Osteocyte (in vitro differentiated cells): ENCODE results near the gene CARD11. TPM values are rescaled to one million over a fixed set of nuclear protein-coding genes. Genes with fewer than 3 reads are reported as not detected.
"Not testable (repeated sequence)": the region's sequence is repeated elsewhere in the genome, so short reads cannot be mapped to it uniquely, and the experiment has no call there.

ENCODE experiments used
- DNase-seq: peaks from one replicate; pipeline ENCODE4 v3.0.0; 2021; ENCODE audit warnings: mixed read lengths; ENCODE audit not compliant: unreplicated experiment; ENCODE audit errors: extremely low spot score
- H3K27ac Mint-ChIP-seq: one replicate; pipeline ENCODE4 v1.8.0; 2021; ENCODE audit warnings: mild to moderate bottlenecking, mixed read lengths; ENCODE audit not compliant: unreplicated experiment
- H3K27me3 Mint-ChIP-seq: one replicate; pipeline ENCODE4 v1.8.0; 2021; ENCODE audit warnings: mixed read lengths; ENCODE audit not compliant: unreplicated experiment
- H3K36me3 Mint-ChIP-seq: one replicate; pipeline ENCODE4 v1.8.0; 2021; ENCODE audit warnings: mixed read lengths; ENCODE audit not compliant: unreplicated experiment
- H3K4me1 Mint-ChIP-seq: one replicate; pipeline ENCODE4 v1.8.0; 2021; ENCODE audit warnings: mixed read lengths; ENCODE audit not compliant: unreplicated experiment
- H3K4me3 Mint-ChIP-seq: one replicate; pipeline ENCODE4 v1.8.0; 2021; ENCODE audit warnings: mild to moderate bottlenecking, moderate library complexity, mixed read lengths; ENCODE audit not compliant: unreplicated experiment
- H3K9me3 Mint-ChIP-seq: one replicate; pipeline ENCODE4 v1.8.0; 2021; ENCODE audit warnings: mixed read lengths; ENCODE audit not compliant: unreplicated experiment
- CTCF ChIP-seq: fragments of 200-600 bp; sonication (generic); IDR thresholded peaks from 2 replicates; pipeline ENCODE4 v1.5.0; 2021; ENCODE audit warnings: antibody characterized with exemption, mild to moderate bottlenecking, moderate library complexity
- total RNA-seq: library from RNA; stranded (reverse); gene quantifications from 2 replicates; pipeline ENCODE4 v1.2.1, GENCODE V29; 2021

CARD11 gene
- total RNA-seq, 1 donor from 2014 or later = 0.24 TPM

DNA sequence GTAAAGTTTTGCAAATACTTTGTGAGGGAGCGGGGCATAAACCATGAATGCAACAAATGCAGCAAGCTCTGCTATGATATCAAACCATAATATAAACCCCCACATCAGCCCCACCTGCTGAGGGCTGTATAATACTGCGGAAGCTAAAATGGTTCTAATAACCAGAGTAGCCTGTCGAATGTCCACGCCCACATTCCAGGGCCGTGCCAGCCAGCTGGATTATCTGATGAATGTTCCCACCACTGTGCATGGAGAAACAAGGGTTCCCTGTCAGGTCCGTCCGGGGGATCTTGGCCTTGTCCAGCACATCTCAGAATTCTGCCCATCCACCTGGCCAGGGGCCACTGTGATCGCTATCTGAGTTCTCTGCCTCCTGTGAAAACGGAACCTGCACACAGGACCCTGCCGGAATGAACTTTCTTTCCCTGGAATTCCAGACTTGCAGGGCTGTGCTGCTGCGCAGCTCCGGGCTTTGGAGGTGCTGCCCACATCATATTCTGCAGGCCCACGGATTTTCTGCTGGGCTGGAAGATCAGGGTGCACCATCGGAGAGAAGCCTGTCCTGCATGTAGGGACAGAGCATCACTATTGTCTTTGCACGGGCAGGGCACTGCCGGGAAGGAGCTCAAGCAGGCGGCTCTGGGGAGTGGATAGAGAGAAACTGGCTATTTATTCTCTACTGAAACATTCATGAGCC is 122.6 kb downstream of the CARD11 start:
- no peak overlapping the region for H3K27ac Mint-ChIP-seq
- no peaks in the 10 kb centered on the region for H3K4me1 Mint-ChIP-seq
- peaks cover 3% of the 10 kb centered on the region for H3K9me3 Mint-ChIP-seq
- DNase-seq = no peak
- H3K36me3 Mint-ChIP-seq = no peaks in the 10 kb centered on the region
- peaks cover 26% of the 10 kb centered on the region for H3K27me3 Mint-ChIP-seq
- no peak for TF ChIP-seq CTCF
- no peak overlapping the region for H3K4me3 Mint-ChIP-seq

GRCh38 chr7:2920480-2920879 is 123.2 kb downstream of the CARD11 start:
- not testable (repeated sequence) for DNase-seq, H3K4me1 Mint-ChIP-seq, H3K27ac Mint-ChIP-seq, H3K4me3 Mint-ChIP-seq, H3K36me3 Mint-ChIP-seq, H3K9me3 Mint-ChIP-seq
- peaks cover 26% of the 10 kb centered on the region for H3K27me3 Mint-ChIP-seq

DNA sequence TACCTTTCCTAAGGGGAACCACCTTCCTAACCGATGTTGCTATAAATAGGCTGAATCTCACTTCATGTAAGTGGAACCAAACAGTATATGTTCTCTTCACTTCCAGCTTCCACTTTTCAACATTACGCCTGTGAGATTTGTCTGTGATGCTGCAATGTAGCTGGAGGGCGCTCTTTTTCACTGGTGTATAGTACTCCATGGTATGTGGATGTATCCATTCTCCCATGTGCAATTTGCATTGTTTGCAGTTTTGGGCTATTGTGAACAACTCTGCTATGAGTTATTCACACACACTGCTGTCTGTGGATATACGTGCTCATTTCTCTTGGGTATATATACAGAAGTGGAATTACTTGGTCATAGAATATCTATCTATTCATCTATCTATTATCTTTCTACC is 123.6 kb downstream of the CARD11 start:
- TF ChIP-seq CTCF = no peak
- Mint-ChIP-seq H3K27ac (no peak overlapping the region), H3K4me1 (no peaks in the 10 kb centered on the region), H3K36me3 (no peaks in the 10 kb centered on the region), H3K27me3 (peaks cover 26% of the 10 kb centered on the region), H3K4me3 (no peak overlapping the region), H3K9me3 (peaks cover 3% of the 10 kb centered on the region)
- no peak for DNase-seq

- Mint-ChIP-seq H3K36me3 (no peaks in the 10 kb centered on the region), H3K4me3 (no peak overlapping the region), H3K4me1 (no peaks in the 10 kb centered on the region), H3K9me3 (peaks cover 3% of the 10 kb centered on the region), H3K27ac (no peak overlapping the region), H3K27me3 (peaks cover 26% of the 10 kb centered on the region)
- no peak for TF ChIP-seq CTCF
- no peak for DNase-seq
Measured at GRCh38 chr7:2919256-2919655, 124.4 kb downstream of the CARD11 start.

DNA sequence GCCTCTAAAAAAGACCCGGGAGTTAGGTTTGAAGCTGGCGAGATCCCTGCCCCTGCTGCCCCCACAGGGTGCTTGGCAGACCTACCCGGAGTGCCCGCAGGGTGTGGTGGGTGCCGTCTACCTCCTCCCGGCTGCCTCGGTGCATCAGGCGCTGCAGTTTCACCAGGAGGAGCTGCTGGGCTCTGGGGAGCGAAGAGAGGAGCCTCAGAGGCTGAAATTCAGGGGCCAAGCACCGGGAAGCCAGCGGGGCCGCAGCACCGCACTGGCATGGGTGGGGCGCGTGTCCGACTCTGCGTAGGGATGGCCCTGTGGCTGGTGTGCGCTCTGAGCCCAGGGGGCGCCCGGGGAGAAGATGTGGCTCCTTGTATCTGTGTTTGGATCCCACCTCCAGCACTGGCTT is 125.3 kb downstream of the CARD11 start:
- H3K9me3 Mint-ChIP-seq = peaks cover 3% of the 10 kb centered on the region
- H3K4me3 Mint-ChIP-seq = no peak overlapping the region
- no peak for DNase-seq
- H3K36me3 Mint-ChIP-seq = no peaks in the 10 kb centered on the region
- TF ChIP-seq CTCF = no peak
- H3K4me1 Mint-ChIP-seq = no peaks in the 10 kb centered on the region
- H3K27ac Mint-ChIP-seq = no peak overlapping the region
- peaks cover 26% of the 10 kb centered on the region for H3K27me3 Mint-ChIP-seq
